HG02943 (cell line): ENCODE results near the gene ALOX5.
"Not testable (repeated sequence)": the region's sequence is repeated elsewhere in the genome, so short reads cannot be mapped to it uniquely, and the experiment has no call there.

ENCODE experiments used
- ATAC-seq: cut with Tn5 transposase; IDR thresholded peaks from one replicate; pipeline ENCODE4 v1.9.1; 2021; ENCODE audit warnings: mild to moderate bottlenecking, low read depth, moderate library complexity; ENCODE audit not compliant: unreplicated experiment

ALOX5 gene

GRCh38 chr10:45373003-45373575, 927 bp upstream of the ALOX5 start:
- peak; percentile 43 for ATAC-seq

- ATAC-seq: peak; percentile 19
These were observed 485 bp downstream of the ALOX5 start for GRCh38 chr10:45374350-45375052.

- ATAC-seq: no peak
These were observed 1.1 kb downstream of the ALOX5 start for GRCh38 chr10:45375101-45375500.

- no peak for ATAC-seq
These were observed 1.8 kb downstream of the ALOX5 start for GRCh38 chr10:45375716-45376231.

GRCh38 chr10:45376371-45376801, 2.4 kb downstream of the ALOX5 start:
- no peak for ATAC-seq

- ATAC-seq: no peak
These were observed 3.3 kb downstream of the ALOX5 start for GRCh38 chr10:45377321-45377720.

- no peak for ATAC-seq
These were observed 3.8 kb downstream of the ALOX5 start for GRCh38 chr10:45377858-45378257.

- ATAC-seq: no peak
These were observed 5.1 kb downstream of the ALOX5 start for GRCh38 chr10:45378914-45379726.

- no peak for ATAC-seq
These were observed 6.0 kb downstream of the ALOX5 start for GRCh38 chr10:45379891-45380540.

- no peak for ATAC-seq
These were observed 7.0 kb downstream of the ALOX5 start for GRCh38 chr10:45380903-45381620.

GRCh38 chr10:45382591-45382990, 8.6 kb downstream of the ALOX5 start:
- ATAC-seq: no peak

GRCh38 chr10:45383682-45384330, 9.8 kb downstream of the ALOX5 start:
- no peak for ATAC-seq

- no peak for ATAC-seq
These were observed 12.6 kb downstream of the ALOX5 start for GRCh38 chr10:45386657-45387056.

GRCh38 chr10:45387096-45387893, 13.3 kb downstream of the ALOX5 start:
- no peak for ATAC-seq

- ATAC-seq: not testable (repeated sequence)
These were observed 15.7 kb downstream of the ALOX5 start for GRCh38 chr10:45389671-45390070.

GRCh38 chr10:45391636-45392035, 17.6 kb downstream of the ALOX5 start:
- not testable (repeated sequence) for ATAC-seq

- no peak for ATAC-seq
These were observed 21.5 kb downstream of the ALOX5 start for GRCh38 chr10:45395554-45395953.

- ATAC-seq: no peak
These were observed 24.6 kb downstream of the ALOX5 start for GRCh38 chr10:45398595-45398994.

GRCh38 chr10:45399113-45399512, 25.1 kb downstream of the ALOX5 start:
- no peak for ATAC-seq
